ENCODE measurements around the gene CPEB3. TPM values are rescaled to one million over a fixed set of nuclear protein-coding genes. Genes with fewer than 3 reads are reported as not detected.
"Not testable (repeated sequence)": the region's sequence is repeated elsewhere in the genome, so short reads cannot be mapped to it uniquely, and the experiment has no call there.

Gene CPEB3
- total and polyA plus RNA-seq, 9 donors: 2.3 to 6.6 (median 5.6) TPM

- Histone ChIP-seq H3K36me3 (no peaks in the 10 kb centered on the region), H3K27ac (no peak overlapping the region), H3K27me3 (no peaks in the 10 kb centered on the region), H3K4me3 (no peak overlapping the region), H3K9me3 (no peaks in the 10 kb centered on the region), H3K4me1 (ENCODE audit: insufficient read depth) (no peaks in the 10 kb centered on the region)
- WGBS, 3 donors: 83 to 86% (median 83%) methylated on average over 18 of the region's 18 CpGs
- intact Hi-C loops (cut with DNase I): no loop called here
- no peak for DNase-seq
- no peak for TF ChIP-seq POLR2A (IDR thresholded peaks at IDR 0.05)
- TF ChIP-seq EP300 (IDR thresholded peaks at IDR 0.05): no peak
- TF ChIP-seq CTCF (IDR thresholded peaks at IDR 0.05): no peak
Observed at GRCh38 chr10:92052088-92052487, 238.8 kb downstream of the CPEB3 start.

- Histone ChIP-seq H3K9me3 (no peaks in the 10 kb centered on the region), H3K4me3 (no peak overlapping the region), H3K36me3 (no peaks in the 10 kb centered on the region), H3K27ac (no peak overlapping the region), H3K4me1 (ENCODE audit: insufficient read depth) (no peaks in the 10 kb centered on the region), H3K27me3 (no peaks in the 10 kb centered on the region)
- TF ChIP-seq POLR2A (IDR thresholded peaks at IDR 0.05) (no peak), CTCF (IDR thresholded peaks at IDR 0.05) (no peak), EP300 (IDR thresholded peaks at IDR 0.05) (no peak)
- DNase-seq: no peak
- intact Hi-C loops (cut with DNase I): no loop called here
Observed at GRCh38 chr10:92047215-92047614, 243.7 kb downstream of the CPEB3 start.

DNA sequence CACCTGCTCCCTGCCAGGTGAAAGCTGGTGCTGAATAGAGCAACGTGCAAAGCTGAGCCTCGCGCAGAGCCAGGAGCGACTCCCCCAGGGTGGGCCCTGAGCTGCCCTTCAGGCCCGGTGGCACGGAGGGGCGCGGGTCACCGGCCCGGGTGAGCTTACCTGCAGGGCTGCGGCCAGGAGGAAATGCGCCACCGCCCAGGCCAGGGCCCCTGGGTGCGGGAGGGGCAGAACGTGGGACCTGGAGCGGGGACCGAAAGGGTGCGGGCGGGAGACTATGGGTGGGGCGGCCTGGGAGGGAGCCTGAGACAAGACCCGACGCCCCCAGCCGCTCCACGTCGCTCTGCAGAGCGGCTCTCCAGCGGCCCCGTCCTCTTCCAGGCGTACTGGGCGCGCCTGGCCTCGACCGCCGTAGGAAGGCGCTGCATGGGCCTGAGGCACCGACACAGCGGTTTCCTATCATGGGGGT, 245.2 kb downstream of the CPEB3 start:
- Histone ChIP-seq H3K4me3 (no peak overlapping the region), H3K9me3 (no peaks in the 10 kb centered on the region), H3K27ac (no peak overlapping the region), H3K36me3 (no peaks in the 10 kb centered on the region), H3K4me1 (ENCODE audit: insufficient read depth) (no peaks in the 10 kb centered on the region), H3K27me3 (no peaks in the 10 kb centered on the region)
- no peak for TF ChIP-seq EP300 (IDR thresholded peaks at IDR 0.05)
- 34 to 50% (median 48%) methylated on average over 25 to 37 of the region's 37 CpGs for WGBS, 3 donors
- intact Hi-C loops (cut with DNase I): no loop called here
- no peak for DNase-seq

DNA sequence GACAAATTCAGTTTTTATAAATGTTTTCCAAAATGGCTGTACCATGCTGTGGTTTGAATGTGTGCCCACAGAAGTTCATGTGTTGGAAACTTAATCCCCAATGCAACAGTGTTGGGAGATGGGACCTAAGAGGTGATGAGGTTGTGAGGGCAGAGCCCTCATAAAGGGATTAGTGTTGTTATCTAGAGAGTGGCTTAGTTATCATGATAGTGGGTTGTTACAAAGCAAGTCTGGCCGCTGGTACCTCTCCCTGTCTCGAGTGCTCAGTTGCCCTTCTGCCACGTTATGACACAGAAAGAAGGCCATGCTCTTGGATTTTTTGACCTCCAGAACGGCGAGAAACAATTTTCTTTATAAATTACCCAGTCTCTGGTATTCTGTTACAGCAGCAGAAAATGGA, 248.3 kb downstream of the CPEB3 start:
- no peak for DNase-seq
- Histone ChIP-seq H3K36me3 (no peaks in the 10 kb centered on the region), H3K4me1 (ENCODE audit: insufficient read depth) (no peaks in the 10 kb centered on the region), H3K9me3 (no peaks in the 10 kb centered on the region), H3K4me3 (no peak overlapping the region), H3K27me3 (no peaks in the 10 kb centered on the region), H3K27ac (no peak overlapping the region)
- WGBS, 3 donors: 74 to 83% (median 78%) methylated on average over 5 of the region's 5 CpGs
- intact Hi-C loops (cut with DNase I): no loop called here
- no peak for TF ChIP-seq CTCF (IDR thresholded peaks at IDR 0.05)
- no peak for TF ChIP-seq EP300 (IDR thresholded peaks at IDR 0.05)

DNA sequence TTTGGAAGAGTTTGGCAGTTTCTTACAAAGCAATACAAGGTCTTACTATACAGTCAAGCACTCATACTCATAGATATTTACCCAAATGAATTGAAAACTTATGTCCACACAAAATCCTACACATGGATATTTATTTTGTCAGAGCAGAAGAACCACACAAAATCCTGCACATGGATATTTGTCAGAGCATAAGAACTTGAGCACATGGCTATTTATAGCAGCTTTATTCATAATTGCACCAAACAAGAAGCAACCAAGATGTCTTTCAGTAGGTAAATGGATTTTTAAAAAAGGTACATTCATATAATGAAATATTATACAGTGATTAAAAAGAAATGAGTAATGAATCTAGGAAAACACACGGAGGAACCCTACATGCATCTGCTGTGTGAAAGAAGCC, 251.9 kb downstream of the CPEB3 start:
- intact Hi-C loops (cut with DNase I): no loop called here
- Histone ChIP-seq H3K27me3 (no peaks in the 10 kb centered on the region), H3K9me3 (no peaks in the 10 kb centered on the region), H3K36me3 (no peaks in the 10 kb centered on the region), H3K4me1 (ENCODE audit: insufficient read depth) (no peaks in the 10 kb centered on the region), H3K27ac (no peak overlapping the region), H3K4me3 (no peak overlapping the region)
- no peak for DNase-seq
- WGBS, 3 donors: 84 to 87% (median 87%) methylated on average over 1 of the region's 1 CpG
- TF ChIP-seq CTCF (IDR thresholded peaks at IDR 0.05): no peak
- no peak for TF ChIP-seq EP300 (IDR thresholded peaks at IDR 0.05)
- no peak for TF ChIP-seq POLR2A (IDR thresholded peaks at IDR 0.05)

DNA sequence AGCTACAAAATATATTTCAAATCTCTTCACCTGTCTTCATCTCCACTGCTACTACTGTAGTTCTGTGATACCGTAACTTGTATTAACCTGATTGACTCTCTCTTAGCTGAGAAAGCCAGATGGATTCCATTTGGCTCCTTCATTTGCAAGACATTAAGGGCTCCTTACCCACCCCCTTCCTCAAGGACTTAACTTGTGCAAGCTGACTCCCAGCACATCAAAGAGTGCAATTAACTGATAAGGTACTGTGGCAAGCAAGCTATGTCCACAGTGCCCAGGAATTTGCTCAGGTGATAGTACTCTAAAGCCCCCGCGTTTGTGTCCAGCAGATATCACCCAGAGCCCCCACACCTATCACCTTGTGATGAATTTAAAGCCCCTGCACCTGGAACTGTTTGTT, 257.8 kb downstream of the CPEB3 start:
- H3K4me3 ChIP-seq; DNase-seq; H3K36me3 ChIP-seq; H3K9me3 ChIP-seq; intact Hi-C loops (cut with DNase I); H3K27me3 ChIP-seq; H3K27ac ChIP-seq; H3K4me1 ChIP-seq (ENCODE audit: insufficient read depth): not testable (repeated sequence)
- WGBS, 3 donors: 62 to 74% (median 67%) methylated on average over 3 of the region's 3 CpGs

Measured in ovary (tissue), 9 donors.